GM21423 (cell line): ENCODE measurements around the gene ETFB.

ENCODE experiments used
- ATAC-seq: cut with Tn5 transposase; IDR thresholded peaks from one replicate; pipeline ENCODE4 v1.9.1; 2021; ENCODE audit warnings: mild to moderate bottlenecking, moderate library complexity; ENCODE audit not compliant: unreplicated experiment

ETFB gene

GRCh38 chr19:51372649-51373504 lies 6.7 kb upstream of the ETFB start, which contains the start of gene NKG7:
TSS of gene NKG7 (minus strand) at chr19:51372654. CDS start at chr19:51372535, 119 bp downstream.
- peak; percentile 37 for ATAC-seq

GRCh38 chr19:51372021-51372648 lies 5.9 kb upstream of the ETFB start:
- ATAC-seq = no peak

- no peak for ATAC-seq
Observed at GRCh38 chr19:51371186-51371690, 5.0 kb upstream of the ETFB start.

- no peak for ATAC-seq
Observed at GRCh38 chr19:51370230-51370629, 4.0 kb upstream of the ETFB start.

- ATAC-seq = no peak
Observed at GRCh38 chr19:51368366-51369282, 2.4 kb upstream of the ETFB start, which contains the start of gene CLDND2. TSS of gene CLDND2 (minus strand) at chr19:51369003. CDS start at chr19:51368577, 426 bp downstream.

GRCh38 chr19:51367565-51368365 lies 1.6 kb upstream of the ETFB start:
- peak; percentile 66 for ATAC-seq

- peak; percentile 7 for ATAC-seq
Observed at GRCh38 chr19:51367255-51367564, 1.0 kb upstream of the ETFB start.

GRCh38 chr19:51366389-51367254 lies 434 bp upstream of the ETFB start:
- peak; percentile 51 for ATAC-seq

GRCh38 chr19:51365211-51365964 lies 800 bp downstream of the ETFB start:
- no peak for ATAC-seq

- ATAC-seq = no peak
Observed at GRCh38 chr19:51364200-51365106, 1.7 kb downstream of the ETFB start.

- ATAC-seq = no peak
Observed at GRCh38 chr19:51361239-51361638, 4.9 kb downstream of the ETFB start.

- ATAC-seq = no peak
Observed at GRCh38 chr19:51359294-51359693, 6.9 kb downstream of the ETFB start.

GRCh38 chr19:51357952-51358351 lies 8.2 kb downstream of the ETFB start:
- ATAC-seq = no peak

- ATAC-seq = no peak
Observed at GRCh38 chr19:51356159-51356801, 9.9 kb downstream of the ETFB start.

GRCh38 chr19:51354742-51355148 lies 11.4 kb downstream of the ETFB start:
- ATAC-seq = no peak

GRCh38 chr19:51354103-51354741 lies 12.0 kb downstream of the ETFB start:
- ATAC-seq = no peak
